GM19238 (cell line): ENCODE data around the gene CBR4.
A peak's percentile ranks its signal among the peaks of the same experiment; 100 is the strongest.

Source experiments
- DNase-seq: peaks from one replicate; pipeline ENCODE4 v3.0.0; 2011; ENCODE audit warnings: low spot score; ENCODE audit not compliant: insufficient read length

CBR4 gene

DNA sequence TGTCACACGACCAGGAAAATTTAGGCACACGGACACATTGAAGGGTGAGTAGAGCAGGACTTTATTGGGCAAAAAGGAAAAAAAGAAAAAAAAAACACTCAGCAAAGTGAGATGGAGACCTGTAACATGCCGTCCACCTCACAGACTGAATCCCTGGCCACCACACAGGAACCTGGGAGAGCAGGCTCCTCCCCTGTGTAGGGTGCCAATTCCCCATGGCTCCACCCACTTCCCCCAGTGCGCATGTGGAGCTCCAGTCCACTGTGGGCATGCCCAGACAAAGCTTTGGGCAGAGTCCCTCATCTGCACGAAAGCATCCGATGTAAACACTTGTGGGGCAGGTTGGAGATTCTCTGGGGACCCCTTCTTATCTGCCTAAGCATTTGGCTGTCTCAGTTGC, 23.6 kb upstream of the CBR4 start:
- no peak for DNase-seq

DNA sequence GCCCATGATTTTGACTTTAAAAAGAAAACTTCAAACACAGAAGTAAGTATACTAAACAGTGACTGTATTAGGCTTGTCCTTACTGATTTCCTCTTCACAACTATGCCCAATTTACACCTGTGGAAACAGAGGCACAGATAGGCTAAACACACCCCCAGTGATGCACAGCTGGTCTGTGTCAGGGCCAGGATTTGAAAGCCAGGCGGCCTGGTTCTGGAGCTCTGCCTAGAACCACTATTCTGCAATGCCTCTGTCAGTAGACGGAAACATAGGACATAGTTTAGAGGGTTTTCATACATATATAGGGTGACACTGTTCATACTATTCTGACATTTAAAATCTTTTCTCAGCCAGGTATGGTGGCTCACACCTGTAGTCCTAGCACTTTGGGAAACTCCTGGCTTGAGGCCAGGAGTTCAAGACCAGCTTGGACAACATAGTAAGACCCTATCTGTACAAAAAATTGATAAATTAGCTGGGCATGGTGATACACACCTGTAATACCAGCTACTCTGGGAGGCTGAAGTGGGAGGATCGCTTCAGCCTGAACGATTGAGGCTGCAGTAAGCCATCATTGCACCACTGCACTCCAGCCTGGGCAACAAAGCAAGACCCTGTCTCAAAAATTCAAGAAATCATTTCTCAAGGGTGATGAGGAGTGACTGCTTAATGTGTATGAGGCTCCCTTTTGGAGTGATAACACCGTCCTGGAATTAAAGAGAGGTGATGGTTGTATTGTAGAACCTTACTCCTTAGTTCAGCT, 23.0 kb upstream of the CBR4 start:
- DNase-seq, result no peak

DNA sequence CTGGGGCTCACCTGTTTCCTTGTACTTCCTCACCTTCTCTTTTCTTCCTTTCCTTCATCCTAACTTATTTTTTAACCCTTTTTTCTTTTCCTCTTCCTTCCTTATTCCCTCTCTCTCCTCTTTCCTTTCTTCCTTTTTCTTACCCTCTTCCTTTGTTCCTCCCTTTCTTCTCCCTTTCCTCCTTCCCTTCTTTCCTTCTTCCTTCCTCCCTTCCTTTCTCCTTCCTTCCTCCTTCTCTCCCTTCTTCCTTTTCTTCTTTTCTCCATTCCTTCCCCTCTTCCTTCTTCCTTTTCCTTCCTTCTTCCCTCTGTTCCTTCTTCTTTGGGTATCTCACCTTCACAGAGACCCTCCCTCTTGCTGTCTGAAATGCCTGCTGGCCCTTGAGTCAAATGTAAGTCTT, 22.1 kb upstream of the CBR4 start:
- DNase-seq, result no peak

DNA sequence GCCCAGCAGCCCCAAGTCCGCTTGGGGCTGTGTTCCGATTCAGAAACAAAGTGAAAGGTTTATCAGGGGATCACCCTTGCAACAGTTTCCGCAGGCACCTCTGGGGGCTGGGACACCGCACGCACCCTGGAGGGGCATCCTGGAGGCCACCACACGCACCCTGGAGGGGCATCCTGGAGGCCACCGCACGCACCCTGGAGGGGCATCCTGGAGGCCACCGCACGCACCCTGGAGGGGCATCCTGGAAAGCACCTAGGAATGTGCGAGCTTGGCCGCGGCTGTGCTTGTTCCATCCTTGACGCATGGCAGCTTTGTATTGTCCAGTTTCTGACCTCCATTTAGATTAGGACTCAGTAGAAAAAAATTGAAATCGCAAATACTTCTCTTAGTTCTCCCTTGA, 21.3 kb upstream of the CBR4 start:
- no peak for DNase-seq

DNA sequence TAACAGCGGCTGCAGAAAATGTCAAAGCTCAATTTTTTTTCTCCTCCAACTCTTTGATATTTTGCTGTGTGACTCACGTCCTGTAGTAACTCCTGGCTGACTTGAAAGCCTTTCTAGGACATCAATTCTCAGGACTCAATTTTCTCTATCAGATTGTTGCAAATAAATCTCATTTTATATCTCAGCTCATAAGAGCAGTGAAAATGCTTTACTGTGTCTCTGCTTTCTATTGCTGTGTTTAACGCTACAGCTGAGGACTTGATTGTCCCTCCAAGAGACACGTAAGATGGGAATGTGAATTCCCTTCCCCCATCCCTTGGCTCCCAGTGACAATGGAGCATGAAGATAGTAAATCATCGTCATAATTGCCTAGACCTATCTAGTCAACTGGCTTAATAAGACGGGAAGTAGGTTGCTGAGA, 20.5 kb upstream of the CBR4 start:
- DNase-seq, result no peak

DNA sequence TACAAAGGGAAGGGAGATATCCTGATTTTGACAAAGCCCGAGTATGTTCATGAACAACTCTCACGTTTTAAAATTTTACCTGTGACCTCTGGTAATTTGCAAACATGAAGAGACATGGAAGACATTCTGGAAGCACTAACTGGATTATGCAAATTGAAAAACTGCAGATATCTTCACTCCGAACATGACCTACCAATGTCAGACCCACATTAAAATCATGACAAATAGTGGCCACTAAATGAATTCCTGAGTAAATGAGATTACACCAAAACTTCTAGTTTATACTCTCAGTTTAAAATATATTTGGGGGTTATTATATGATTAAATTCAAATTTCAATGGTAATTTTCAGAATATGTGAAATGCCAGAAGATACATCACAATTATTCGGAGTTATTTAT, 19.9 kb upstream of the CBR4 start:
- DNase-seq, result no peak

DNA sequence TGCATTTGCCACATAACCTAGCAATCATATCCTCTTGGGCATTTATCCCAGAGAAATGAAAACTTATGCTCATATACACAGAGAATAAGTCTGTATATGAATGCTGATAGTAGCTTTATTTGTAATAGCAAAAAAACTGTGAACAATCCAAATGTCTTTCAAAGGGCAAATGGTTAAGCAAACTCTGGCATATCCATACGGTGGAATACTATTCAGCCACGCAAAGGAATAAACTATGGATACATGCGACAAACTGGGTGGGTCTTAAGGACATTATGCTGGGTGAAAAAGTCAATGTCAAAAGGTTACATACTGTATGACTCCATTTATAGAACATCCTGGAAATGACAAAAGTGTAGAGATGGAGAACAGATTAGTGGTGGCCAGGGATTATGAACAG, 17.6 kb upstream of the CBR4 start:
- DNase-seq, result no peak

DNA sequence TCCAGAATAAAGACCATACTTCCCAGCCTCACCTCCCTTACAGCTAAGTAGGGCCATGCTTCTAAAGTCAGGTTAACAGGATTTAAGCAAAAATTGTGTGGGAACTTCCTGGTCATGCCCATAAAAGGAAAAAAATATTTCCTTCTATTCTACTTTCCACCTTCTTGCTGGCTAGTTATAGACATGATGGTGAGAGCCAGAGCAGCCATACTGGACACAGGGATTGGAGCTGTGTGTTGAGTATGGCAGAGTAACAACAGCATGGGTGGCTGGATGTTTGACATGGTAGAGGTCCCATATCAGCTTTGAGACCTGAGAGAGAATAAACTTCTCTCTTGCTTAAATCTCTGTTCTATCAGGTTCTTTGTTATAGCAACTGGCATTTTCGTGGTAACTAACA, 15.1 kb upstream of the CBR4 start:
- no peak for DNase-seq

DNA sequence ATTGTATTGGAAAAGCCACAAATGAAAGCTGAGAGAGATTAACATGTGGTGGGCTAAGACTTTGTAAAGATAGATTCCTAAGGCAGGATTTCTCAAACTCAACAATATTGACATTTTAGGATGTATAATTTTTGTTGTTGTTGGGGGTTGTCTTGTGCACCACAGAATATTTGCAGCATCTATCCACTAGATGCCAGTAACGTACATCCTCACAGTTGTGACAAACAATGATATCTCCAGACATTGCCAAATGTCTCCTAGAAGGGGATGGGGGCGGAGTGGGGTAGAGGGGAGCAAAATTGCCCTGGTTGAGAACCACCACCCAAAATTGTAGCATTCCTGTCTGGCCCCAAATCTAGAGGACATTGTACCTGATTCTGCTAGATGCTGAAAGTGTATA, 14.7 kb upstream of the CBR4 start:
- peak; percentile 30 for DNase-seq

DNA sequence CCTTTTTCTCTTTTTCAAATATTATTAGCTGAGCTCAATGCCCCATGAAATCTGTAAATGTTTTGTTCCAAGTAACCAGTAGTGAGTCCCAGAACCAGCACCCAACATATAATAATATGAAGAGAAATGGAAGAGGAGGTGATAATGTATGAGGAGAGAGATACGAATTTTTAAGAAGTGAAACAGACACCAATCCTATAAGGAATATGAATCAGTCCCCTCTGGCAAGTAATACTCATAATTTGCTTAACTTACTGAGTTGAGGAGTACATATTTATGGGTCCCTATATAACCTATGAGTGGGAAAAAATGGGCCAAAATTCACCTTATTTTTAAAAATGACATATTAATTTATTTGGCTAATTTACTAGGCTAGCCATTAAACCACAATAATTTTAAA, 8.4 kb upstream of the CBR4 start:
- DNase-seq, result no peak

DNA sequence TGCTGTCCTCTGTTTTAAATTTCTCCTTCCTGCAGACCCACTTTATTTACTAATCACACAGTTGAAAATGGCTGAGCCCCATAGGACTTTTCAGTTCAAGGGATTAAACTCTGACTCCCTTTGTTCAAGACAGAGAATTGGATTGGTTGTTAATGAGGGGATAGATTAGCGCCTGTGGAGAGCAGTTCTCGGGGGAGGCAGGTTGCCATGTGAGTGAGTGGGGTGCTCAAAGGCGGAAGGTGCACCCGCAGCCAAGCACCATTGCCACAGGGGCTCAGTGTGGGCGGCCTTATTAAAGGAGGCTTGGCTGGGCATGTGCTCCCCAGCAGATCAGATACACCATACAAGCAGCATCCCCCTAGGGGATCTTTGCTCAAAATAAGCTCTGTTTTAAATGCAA, 7.9 kb upstream of the CBR4 start:
- no peak for DNase-seq

DNA sequence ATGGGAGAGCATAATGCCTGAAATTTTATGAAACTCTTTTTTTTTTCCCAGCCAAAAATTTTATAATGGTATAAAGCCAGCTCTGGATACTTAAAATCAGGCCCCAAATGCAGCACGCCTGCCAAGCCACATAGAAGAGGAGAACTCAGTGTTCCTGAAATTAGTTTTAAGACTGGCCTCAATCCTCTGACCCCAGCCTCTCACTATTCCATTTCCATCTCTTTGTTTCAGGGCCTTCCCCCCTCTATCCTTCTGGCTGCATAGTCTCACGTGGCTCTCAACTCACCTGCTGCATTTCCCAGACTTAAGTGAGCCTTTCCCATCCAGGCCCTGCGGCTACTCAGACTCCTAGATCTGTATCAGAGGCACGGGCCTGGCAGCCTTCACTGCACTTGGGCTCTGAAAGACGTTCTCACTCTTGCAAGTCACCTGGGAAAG, 5.2 kb upstream of the CBR4 start:
- DNase-seq, result no peak

DNA sequence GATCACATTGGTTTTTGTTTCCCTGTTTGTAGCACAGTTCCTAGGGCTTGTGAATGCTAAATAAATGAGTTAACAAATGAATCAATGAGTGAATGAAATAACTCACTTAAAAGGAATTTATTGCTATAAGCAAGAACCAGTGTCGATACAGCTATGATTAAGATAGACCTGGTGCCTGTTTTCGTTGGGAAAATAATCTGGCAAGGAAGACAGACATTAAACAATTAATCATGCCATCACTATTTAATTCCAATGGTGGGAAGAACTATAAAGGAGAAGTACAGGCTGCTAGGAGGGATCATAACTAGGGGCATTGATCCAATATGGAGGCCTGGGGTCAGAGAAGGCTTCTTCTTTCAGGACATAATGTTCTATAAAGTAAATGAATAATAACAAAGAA, 4.5 kb upstream of the CBR4 start:
- no peak for DNase-seq

DNA sequence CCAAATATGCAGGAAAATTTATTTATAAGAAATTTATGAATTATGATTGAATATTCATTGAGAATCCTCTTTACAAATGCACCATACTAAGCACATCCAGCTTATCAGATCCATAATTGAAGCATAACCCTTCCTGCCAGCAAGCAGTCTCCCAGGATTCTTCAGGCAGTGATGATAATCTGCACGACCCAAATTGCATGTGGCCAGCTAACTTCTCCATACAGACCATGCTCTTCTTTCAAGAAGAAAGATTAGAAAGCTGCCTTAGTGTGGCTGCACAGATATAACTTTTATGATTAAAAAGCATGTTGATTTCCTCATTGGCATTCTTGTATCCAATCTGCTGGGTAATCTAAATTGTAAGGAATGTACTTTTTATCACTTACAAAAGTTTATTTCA, 3.3 kb upstream of the CBR4 start:
- DNase-seq, result no peak

DNA sequence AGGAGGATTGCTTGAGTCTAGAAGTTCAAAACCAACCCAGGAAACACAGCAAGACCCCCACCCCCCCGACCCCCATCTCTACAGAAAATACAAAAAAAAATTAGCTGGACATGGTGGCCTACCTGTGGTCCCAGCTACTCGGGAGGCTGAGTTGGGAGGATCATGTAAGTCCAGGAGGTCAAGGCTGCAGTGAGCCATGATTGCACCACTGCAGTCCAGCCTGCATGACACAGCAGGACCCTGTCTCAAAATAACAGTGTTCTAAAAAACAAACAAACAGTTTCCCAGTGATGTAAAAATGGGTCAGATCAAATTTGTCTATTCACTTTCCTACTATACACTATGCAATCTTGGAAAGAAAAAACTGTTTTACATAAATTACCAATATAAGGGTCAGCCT, 2.0 kb upstream of the CBR4 start:
- no peak for DNase-seq

DNA sequence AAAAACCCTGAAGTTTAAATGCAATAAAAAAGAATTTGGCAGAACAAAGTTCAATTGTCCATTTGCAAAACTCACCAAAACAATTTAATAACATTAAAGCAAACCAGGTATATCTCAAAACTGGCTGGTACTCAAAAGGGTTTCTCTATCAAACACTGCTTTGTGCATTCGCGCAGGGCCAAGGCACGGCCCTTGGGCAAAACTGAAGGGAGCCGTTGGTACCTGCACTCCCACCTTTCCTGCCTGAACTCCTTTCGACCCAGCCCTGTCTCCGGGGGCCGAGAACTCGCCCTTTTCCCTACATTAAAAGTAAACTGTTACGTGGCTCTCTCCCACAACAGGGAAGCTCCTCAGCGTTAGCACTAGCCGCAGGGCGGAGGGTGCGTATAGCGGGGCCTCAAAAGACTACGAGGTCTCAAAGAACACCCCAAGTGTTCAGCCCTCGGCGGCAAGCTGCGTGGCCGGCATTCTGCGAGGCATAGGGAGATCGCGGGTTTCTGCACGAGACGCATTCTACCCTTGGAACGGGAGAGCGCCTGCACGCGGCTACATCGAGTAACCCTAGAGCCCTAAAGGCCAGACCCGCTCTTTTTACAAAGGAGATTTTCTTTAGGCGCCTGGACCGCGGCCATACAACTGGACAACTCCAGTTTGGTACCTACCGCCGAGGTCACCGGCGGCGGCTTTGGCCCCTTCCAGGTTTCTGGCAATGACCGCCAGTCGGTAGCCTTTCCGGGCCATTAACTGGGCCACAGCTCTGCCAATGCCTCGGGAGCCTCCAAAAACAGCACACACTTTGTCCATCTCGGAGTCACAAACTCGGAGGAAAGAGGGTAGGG, 550 bp downstream of the CBR4 start:
- no peak for DNase-seq

DNA sequence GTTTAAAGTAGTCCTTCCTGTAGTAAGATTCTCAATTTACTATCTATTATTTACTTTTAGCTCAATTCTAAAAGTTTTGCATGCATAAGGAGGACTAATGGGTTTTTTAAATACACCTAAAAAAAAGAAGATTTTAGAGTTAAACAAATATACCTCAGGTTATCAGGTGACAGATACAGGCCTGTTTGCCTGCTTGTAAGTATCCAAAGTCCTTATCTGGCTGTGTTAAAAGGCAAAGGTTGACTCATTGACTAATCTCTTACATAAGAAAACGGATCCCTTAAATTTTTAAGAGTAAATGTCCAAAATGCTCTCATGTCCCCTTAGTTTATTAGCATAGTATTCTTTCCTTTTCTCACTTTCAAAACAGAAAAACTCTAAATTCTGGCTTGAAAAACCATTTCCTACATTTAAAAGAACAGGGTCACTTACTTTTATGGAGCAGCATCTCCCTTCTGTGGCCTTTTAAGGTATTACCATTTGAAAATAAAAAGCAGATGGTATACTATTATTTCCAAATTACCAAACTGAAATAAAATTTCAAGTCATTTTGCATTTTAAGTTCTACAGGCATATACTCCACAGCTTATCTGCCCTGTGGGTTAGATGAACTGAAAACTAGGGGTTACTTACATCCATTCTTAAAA, 4.5 kb downstream of the CBR4 start:
- no peak for DNase-seq

DNA sequence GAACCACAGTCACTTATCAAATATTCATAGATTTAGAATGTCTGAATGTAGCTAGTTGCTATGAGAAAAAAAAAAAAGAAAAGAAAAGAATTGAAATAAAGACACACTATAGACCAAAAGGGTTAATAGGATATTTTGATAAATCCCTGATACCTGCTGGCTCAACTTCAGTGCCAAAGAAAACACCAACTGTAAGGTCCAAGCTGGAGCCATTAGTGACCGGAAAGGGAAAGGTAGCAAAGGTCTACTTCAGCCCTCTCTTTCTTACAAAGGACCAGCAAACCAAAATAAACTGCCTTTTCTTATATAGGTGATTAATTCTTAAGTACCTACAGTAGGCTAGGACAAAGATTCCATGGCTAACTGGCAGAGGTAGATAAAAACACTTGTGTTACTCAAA, 9.7 kb downstream of the CBR4 start:
- DNase-seq, result no peak

DNA sequence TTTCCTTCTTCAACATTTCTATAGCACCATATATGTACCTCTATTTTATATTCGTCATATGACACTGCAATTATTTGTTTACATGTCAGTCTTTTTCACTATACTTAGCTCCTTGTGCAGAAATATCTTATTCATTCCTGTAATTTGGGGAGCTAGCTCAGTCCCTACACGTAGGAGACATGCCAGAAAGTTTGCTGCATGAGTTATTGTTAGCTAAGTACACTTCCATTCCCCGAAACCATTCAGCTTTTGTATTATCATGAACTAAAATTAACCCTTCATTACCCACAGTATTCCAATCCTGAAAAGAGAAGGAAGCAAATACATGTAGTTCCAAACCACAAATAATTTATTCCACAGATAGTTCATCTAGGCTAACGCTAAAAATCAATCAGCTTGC, 10.2 kb downstream of the CBR4 start:
- DNase-seq, result no peak

DNA sequence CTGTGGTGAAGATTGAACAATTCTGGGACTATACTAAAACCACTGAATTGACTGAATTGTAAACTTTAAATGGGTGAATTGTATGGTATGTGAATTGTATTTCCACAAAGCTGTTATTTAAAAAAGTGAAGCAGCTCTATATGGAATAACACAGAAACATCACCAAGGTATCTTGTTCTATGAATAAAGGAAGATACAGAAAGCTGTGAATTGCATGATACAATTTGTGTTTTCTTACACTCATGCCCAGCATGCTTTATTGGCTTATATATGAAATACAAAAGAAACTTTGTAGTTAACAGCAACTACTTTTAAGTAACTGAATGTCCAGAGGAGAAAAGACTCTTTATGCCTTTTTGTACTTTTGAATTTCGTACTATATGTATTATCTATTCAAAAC, 11.5 kb downstream of the CBR4 start:
- DNase-seq, result no peak

DNA sequence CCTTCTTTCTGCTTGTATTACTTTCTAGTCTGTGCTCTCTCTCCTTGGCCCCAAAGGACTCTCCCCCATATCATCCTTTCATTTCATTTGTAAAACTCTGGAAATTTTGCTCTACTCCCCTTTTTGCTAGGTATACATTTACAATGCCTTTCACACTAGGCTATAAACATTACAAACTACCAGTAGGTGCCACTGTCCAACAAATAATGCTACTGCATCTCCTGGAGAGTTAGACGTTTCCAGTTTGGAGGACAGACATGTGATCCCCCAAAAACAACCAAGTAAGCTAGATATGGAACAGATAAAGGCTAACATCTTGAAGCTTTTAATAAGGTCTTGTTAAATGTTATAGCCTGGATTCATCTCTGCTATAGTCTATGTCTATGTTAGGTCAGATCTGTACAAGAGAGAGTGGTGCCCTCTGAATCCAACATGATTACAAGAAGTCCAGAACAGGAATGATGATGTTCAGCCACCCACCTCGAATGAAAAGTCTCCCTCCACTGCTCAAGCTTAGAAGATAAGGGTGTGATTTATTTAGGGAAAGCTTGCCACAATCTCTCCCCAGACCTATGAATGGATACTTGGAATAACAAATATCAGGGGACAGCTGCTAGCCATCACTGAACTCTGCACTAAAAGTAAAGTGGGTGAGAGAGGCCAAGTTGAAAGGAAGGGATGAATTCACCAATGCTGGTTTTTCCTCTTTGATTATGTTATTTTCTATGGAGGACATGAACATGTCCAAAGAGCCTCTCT, 14.3 kb downstream of the CBR4 start:
- no peak for DNase-seq

DNA sequence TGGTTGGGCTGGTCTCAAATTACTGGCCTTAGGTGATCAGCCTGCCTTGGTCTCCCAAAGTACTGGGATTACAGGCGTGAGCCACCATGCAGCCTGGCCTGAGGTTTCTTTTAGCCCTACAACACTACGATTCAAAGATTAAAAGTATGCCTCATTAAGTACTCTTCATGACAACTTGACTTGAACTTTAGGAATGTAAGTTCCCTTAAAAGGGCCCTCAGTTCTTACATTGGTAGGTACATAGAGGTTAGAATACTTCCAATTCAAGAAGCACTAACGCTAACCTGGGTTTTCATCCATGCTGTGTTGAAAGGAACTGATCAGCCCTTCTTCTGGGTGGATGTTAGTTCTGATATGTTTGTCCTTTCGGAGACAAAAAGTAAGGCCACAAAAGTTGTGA, 15.1 kb downstream of the CBR4 start:
- no peak for DNase-seq
